B cell (primary cell): ENCODE measurements around the gene ACP5. TPM values are rescaled to one million over a fixed set of nuclear protein-coding genes. Genes with fewer than 3 reads are reported as not detected.
A peak's percentile ranks its signal among the peaks of the same experiment; 100 is the strongest.

Experiments used
- ATAC-seq: fragments of 200-7000 bp; cut with Tn5 transposase; one replicate; pipeline ENCODE4 v1.10.0; 2021; ENCODE audit warnings: low read depth, mild to moderate bottlenecking, moderate number of reproducible peaks, moderate library complexity
- CTCF ChIA-PET: fragments of 350-600 bp; sonication (Branson Sonifier 250); formaldehyde crosslinking; loops from one replicate; lab custom pipeline; 2021; ENCODE audit warnings: antibody characterized with exemption, inconsistent platforms; lab: Charles Lee
- POLR2A ChIA-PET: fragments of 350-600 bp; sonication (Branson Sonifier 250); formaldehyde crosslinking; loops from one replicate; lab custom pipeline; 2021; ENCODE audit warnings: antibody characterized with exemption; lab: Charles Lee
- DNase-seq: peaks from one replicate; pipeline ENCODE4 v3.0.0; 2013
- H2AFZ ChIP-seq: 2 replicates; pipeline ENCODE4 v1.6.1; 2012; ENCODE audit warnings: mild to moderate bottlenecking, low read depth, low read length; ENCODE audit not compliant: insufficient read depth, poor library complexity, severe bottlenecking
- H3K27ac ChIP-seq, 2 donors: 1 replicate in 1 of 2; 2 replicates in 1 of 2; pipeline ENCODE4 v1.5.1; 2012 to 2013; ENCODE audit warnings: low read length in 2 of 2, mild to moderate bottlenecking in 2 of 2, moderate library complexity in 1 of 2
- H3K27me3 ChIP-seq, 4 experiments: fragments of 200-600 bp in 1 of 4; sonication (generic) in 1 of 4; replicated peaks in 1 of 4; 1 replicate in 2 of 4; 2 replicates in 2 of 4; pipeline versions ENCODE4 v1.6.1 to v1.7.0; 2013 to 2016; ENCODE audit warnings: low read length in 3 of 4, mild to moderate bottlenecking in 2 of 4, mixed read lengths in 1 of 4, moderate library complexity in 1 of 4; ENCODE audit not compliant: insufficient read depth in 4 of 4, control insufficient read depth in 3 of 4; ENCODE audit errors: control extremely low read depth in 1 of 4
- H3K36me3 ChIP-seq, 2 experiments: replicated peaks in 1 of 2; 1 replicate in 1 of 2; 2 replicates in 1 of 2; pipeline versions ENCODE4 v1.6.1 to v1.7.1; 2013; ENCODE audit warnings: low read length in 1 of 2; ENCODE audit not compliant: insufficient read depth in 2 of 2, control insufficient read depth in 1 of 2; ENCODE audit errors: control extremely low read depth in 1 of 2, extremely low read depth in 1 of 2
- H3K4me1 ChIP-seq, 2 donors: fragments of 200-600 bp in 1 of 2; sonication (generic) in 1 of 2; 1 replicate in 1 of 2; 2 replicates in 1 of 2; pipeline versions ENCODE4 v1.5.1 to v1.6.1; 2013 to 2017; ENCODE audit warnings: low read length in 2 of 2; ENCODE audit not compliant: control insufficient read depth in 2 of 2, insufficient read depth in 2 of 2
- H3K4me2 ChIP-seq: replicated peaks from 2 replicates; pipeline ENCODE3; 2012; ENCODE audit warnings: mild to moderate bottlenecking, low read depth, low read length; ENCODE audit not compliant: poor library complexity, severe bottlenecking
- H3K4me3 ChIP-seq, 5 experiments: fragments of 200-600 bp in 1 of 5; sonication (generic) in 1 of 5; 1 replicate in 3 of 5; 2 replicates in 2 of 5; pipeline versions ENCODE4 v1.5.1 to v1.7.0; 2011 to 2016; ENCODE audit warnings: low read length in 4 of 5, mild to moderate bottlenecking in 4 of 5, low read depth in 2 of 5, control low read depth in 1 of 5, moderate library complexity in 1 of 5; ENCODE audit not compliant: insufficient read depth in 1 of 5; ENCODE audit errors: control extremely low read depth in 1 of 5, extremely low read depth in 1 of 5
- H3K79me2 ChIP-seq: fragments of 200-600 bp; sonication (generic); one replicate; pipeline ENCODE4 v1.6.0; 2016; ENCODE audit warnings: low read length; ENCODE audit not compliant: control insufficient read depth, insufficient read depth
- H3K9ac ChIP-seq: fragments of 200-600 bp; sonication (generic); 2 replicates; pipeline ENCODE4 v1.6.1; 2017; ENCODE audit warnings: mild to moderate bottlenecking, low read length, moderate library complexity
- H3K9me3 ChIP-seq, 3 donors: one replicate each; pipeline versions ENCODE4 v1.6.1 to v1.7.1; 2013; ENCODE audit warnings: low read length in 2 of 3; ENCODE audit not compliant: control insufficient read depth in 2 of 3, insufficient read depth in 1 of 3; ENCODE audit errors: control extremely low read depth in 1 of 3
- H4K20me1 ChIP-seq: 2 replicates; pipeline ENCODE4 v1.6.0; 2012; ENCODE audit warnings: mild to moderate bottlenecking, low read length; ENCODE audit not compliant: insufficient read depth, control insufficient read depth, poor library complexity, severe bottlenecking
- H3K27ac Mint-ChIP-seq: one replicate; pipeline ENCODE4 v1.8.0; 2021; ENCODE audit warnings: mixed read lengths
- H3K27me3 Mint-ChIP-seq: one replicate; pipeline ENCODE4 v1.8.0; 2021; ENCODE audit warnings: mixed read lengths
- H3K4me1 Mint-ChIP-seq: one replicate; pipeline ENCODE4 v1.8.0; 2021; ENCODE audit warnings: mixed read lengths
- H3K4me3 Mint-ChIP-seq: one replicate; pipeline ENCODE4 v1.8.0; 2021; ENCODE audit warnings: mixed read lengths
- H3K9me3 Mint-ChIP-seq: one replicate; pipeline ENCODE4 v1.8.0; 2022; ENCODE audit warnings: mixed read lengths; ENCODE audit not compliant: insufficient read depth
- EZH2 ChIP-seq: IDR thresholded peaks from 2 replicates; pipeline ENCODE4 v1.6.1; 2012; ENCODE audit warnings: borderline replicate concordance, low read depth, mild to moderate bottlenecking, moderate library complexity, low read length; ENCODE audit not compliant: insufficient read depth, poor library complexity, severe bottlenecking
- WGBS: methylation state at CpG from one replicate; pipeline ENCODE4 v1.1.5; 2013; ENCODE audit warnings: missing lambda C conversion rate; ENCODE audit not compliant: insufficient coverage; 5-methylcytosine and 5-hydroxymethylcytosine counted together
- intact Hi-C: fragments of 100-400 bp; cut with micrococcal nuclease; formaldehyde crosslinking; loops from one replicate; pipeline ENCODE4 v1.10.0; 2022
- polyA plus RNA-seq: library from polyadenylated mRNA; depleted of rRNA; stranded (reverse); fragments of >200 nt; gene quantifications from 2 replicates; pipeline ENCODE4 v1.2.3, GENCODE V29; 2012
- total RNA-seq, 2 donors: library from RNA; stranded (reverse); fragments of 120-200 nt in 1 of 2; gene quantifications; 1 replicate in 1 of 2; 2 replicates in 1 of 2; pipeline versions ENCODE4 v1.2.3 to v1.2.4, GENCODE V29; 2013 to 2022
- TF ChIP-seq, protein P1 (sequence below): fragments of 200-600 bp; IDR thresholded peaks from one replicate; pipeline ENCODE4 v1.8.0; 2022; ENCODE audit warnings: antibody characterized with exemption, mild to moderate bottlenecking

ACP5 gene
- total and polyA plus RNA-seq, 2 donors (not counting 1 experiment from before 2014, with no cell fraction given) = 151 to 169 TPM

DNA sequence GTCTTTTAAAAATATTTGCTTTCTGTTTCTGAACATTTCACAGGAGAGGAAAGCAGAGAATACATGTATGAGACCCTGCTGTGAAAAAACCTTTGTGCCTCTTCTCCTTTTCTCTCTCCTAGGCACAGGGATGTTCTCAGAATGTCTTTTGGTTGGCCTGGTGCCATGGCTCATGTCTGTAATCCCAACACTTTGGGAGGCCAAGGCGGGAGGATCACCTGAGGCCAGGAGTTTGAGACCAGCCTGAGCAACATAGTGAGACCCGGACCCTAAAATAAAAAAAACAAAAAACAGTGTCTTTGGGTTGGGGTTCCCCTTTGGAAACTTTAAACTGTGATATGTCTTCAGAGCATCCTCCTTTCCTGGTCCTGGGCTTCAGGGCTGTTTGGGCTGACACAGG, 21.3 kb upstream of the ACP5 start:
- Histone ChIP-seq H3K36me3 (no peaks in the 10 kb centered on the region), H4K20me1 (peaks cover 7% of the 10 kb centered on the region), H3K27me3 (no peaks in the 10 kb centered on the region), H3K79me2 (peaks cover 51% of the 10 kb centered on the region), H3K9me3 (peaks cover 0 to 2% (median 0%) of the 10 kb centered on the region in 3 donors), H3K4me2 (peak overlapping the region; percentile 86), H2AFZ (no peak overlapping the region), H3K4me3 (no peak overlapping the region), H3K9ac (no peak overlapping the region), H3K27ac (no peak overlapping the region), H3K4me1 (peaks cover 14 to 27% of the 10 kb centered on the region in 2 donors)
- DNase-seq = no peak
- ATAC-seq = no peak
- H3K27ac Mint-ChIP-seq = no peak overlapping the region
- H3K9me3 Mint-ChIP-seq = no peaks in the 10 kb centered on the region
- peaks cover 40% of the 10 kb centered on the region for H3K4me1 Mint-ChIP-seq
- peak overlapping the region; percentile 64 for H3K4me3 Mint-ChIP-seq
- 100% methylated on average over 1 of the region's 2 CpGs for WGBS
- intact Hi-C loops = no loop called here
- ChIA-PET CTCF (no interaction called here), POLR2A (no interaction called here)
- TF ChIP-seq, protein P1, sequence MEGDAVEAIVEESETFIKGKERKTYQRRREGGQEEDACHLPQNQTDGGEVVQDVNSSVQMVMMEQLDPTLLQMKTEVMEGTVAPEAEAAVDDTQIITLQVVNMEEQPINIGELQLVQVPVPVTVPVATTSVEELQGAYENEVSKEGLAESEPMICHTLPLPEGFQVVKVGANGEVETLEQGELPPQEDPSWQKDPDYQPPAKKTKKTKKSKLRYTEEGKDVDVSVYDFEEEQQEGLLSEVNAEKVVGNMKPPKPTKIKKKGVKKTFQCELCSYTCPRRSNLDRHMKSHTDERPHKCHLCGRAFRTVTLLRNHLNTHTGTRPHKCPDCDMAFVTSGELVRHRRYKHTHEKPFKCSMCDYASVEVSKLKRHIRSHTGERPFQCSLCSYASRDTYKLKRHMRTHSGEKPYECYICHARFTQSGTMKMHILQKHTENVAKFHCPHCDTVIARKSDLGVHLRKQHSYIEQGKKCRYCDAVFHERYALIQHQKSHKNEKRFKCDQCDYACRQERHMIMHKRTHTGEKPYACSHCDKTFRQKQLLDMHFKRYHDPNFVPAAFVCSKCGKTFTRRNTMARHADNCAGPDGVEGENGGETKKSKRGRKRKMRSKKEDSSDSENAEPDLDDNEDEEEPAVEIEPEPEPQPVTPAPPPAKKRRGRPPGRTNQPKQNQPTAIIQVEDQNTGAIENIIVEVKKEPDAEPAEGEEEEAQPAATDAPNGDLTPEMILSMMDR = no peak
- TF ChIP-seq EZH2 = no peak
- no peaks in the 10 kb centered on the region for H3K27me3 Mint-ChIP-seq

DNA sequence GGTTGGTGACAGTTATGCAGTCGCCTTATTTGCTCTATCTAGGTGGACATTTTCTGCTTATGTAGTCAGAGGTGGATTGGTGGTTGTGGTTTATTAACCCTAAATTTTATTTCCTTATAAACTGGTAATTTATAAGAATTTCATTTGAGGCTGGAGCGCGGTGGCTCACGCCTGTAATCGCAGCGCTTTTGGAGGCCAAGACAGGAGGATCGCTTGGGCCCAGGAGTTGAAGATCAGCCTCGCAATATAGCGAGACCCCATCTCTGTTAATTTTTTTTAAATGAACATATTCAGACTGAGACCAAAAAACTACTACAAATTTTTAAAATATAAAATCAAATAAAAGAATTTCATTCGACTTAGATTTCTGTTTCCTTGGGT, 20.6 kb upstream of the ACP5 start:
- Histone ChIP-seq H2AFZ (peak overlapping the region; percentile 88), H3K27me3 (no peaks in the 10 kb centered on the region), H3K36me3 (no peaks in the 10 kb centered on the region), H3K79me2 (peaks cover 47% of the 10 kb centered on the region), H3K27ac (peak overlapping the region in 1 of 2 donors; percentile 88), H4K20me1 (peaks cover 7% of the 10 kb centered on the region), H3K9me3 (no peaks in the 10 kb centered on the region), H3K4me1 (peaks cover 14 to 27% of the 10 kb centered on the region in 2 donors), H3K9ac (peak overlapping the region; percentile 77), H3K4me2 (peak overlapping the region; percentile 86), H3K4me3 (peak overlapping the region; percentile 59 to 95 (median 85))
- intact Hi-C loops = no loop called here
- peak overlapping the region; percentile 96 for H3K4me3 Mint-ChIP-seq
- TF ChIP-seq, protein P1 = no peak
- no peak for TF ChIP-seq EZH2
- ChIA-PET POLR2A (interaction anchor here (0.6 to 1.1 kb wide), 3 partner anchors 14 to 128 kb away, joined by 3 to 4 read pairs (median 4); no protein-coding TSS in a partner anchor), CTCF (no interaction called here)
- H3K27ac Mint-ChIP-seq = peak overlapping the region; percentile 90
- ATAC-seq (no peak), DNase-seq (no peak)
- 89% methylated on average over 1 of the region's 10 CpGs for WGBS
- H3K4me1 Mint-ChIP-seq = peaks cover 40% of the 10 kb centered on the region
- H3K9me3 Mint-ChIP-seq = no peaks in the 10 kb centered on the region
- H3K27me3 Mint-ChIP-seq = no peaks in the 10 kb centered on the region
